GM23338 (cell line): ENCODE measurements around the gene DNAJC27. TPM values are rescaled to one million over a fixed set of nuclear protein-coding genes. Genes with fewer than 3 reads are reported as not detected.

Experiments used
- ATAC-seq: fragments of 200-7000 bp; cut with Tn5 transposase; 3 replicates; pipeline ENCODE4 v1.9.1; 2020
- DNase-seq: peaks from one replicate; pipeline ENCODE4 v3.0.0-alpha.2; 2015; ENCODE audit warnings: low spot score
- H2AFZ ChIP-seq: fragments of 200-600 bp; sonication (generic); 2 replicates; pipeline ENCODE4 v1.8.0; 2016; ENCODE audit warnings: antibody characterized with exemption, mild to moderate bottlenecking, moderate library complexity
- H3F3A ChIP-seq: fragments of 200-600 bp; sonication (generic); replicated peaks from 2 replicates; pipeline ENCODE4 v1.8.0; 2017; ENCODE audit warnings: antibody characterized with exemption, mixed run types, low read depth
- H3K27ac ChIP-seq: fragments of 200-600 bp; sonication (generic); 2 replicates; pipeline ENCODE4 v1.6.1; 2016; ENCODE audit warnings: low read depth
- H3K27me3 ChIP-seq: fragments of 200-600 bp; sonication (generic); 2 replicates; pipeline ENCODE4 v1.8.0; 2016; ENCODE audit warnings: mild to moderate bottlenecking, mixed run types, moderate library complexity; ENCODE audit not compliant: insufficient read depth
- H3K36me3 ChIP-seq: fragments of 200-600 bp; sonication (generic); 2 replicates; pipeline ENCODE4 v1.8.0; 2016; ENCODE audit warnings: mild to moderate bottlenecking; ENCODE audit not compliant: insufficient read depth
- H3K4me1 ChIP-seq: fragments of 200-600 bp; sonication (generic); 2 replicates; pipeline ENCODE4 v1.8.0; 2016; ENCODE audit warnings: mild to moderate bottlenecking, moderate library complexity; ENCODE audit not compliant: insufficient read depth
- H3K4me2 ChIP-seq: fragments of 200-600 bp; sonication (generic); 2 replicates; pipeline ENCODE4 v1.7.1; 2017; ENCODE audit warnings: mixed run types
- H3K4me3 ChIP-seq: fragments of 200-600 bp; sonication (generic); 2 replicates; pipeline ENCODE4 v1.6.1; 2016; ENCODE audit warnings: mixed run types
- H3K79me2 ChIP-seq: fragments of 200-600 bp; sonication (generic); replicated peaks from 2 replicates; pipeline ENCODE4 v1.8.0; 2017; ENCODE audit warnings: mild to moderate bottlenecking; ENCODE audit not compliant: insufficient read depth
- H3K9me2 ChIP-seq: fragments of 200-600 bp; sonication (generic); 2 replicates; pipeline ENCODE4 v1.8.0; 2017; ENCODE audit not compliant: insufficient read depth
- H4K20me1 ChIP-seq: fragments of 200-600 bp; sonication (generic); replicated peaks from 2 replicates; pipeline ENCODE4 v1.8.0; 2017; ENCODE audit warnings: mild to moderate bottlenecking; ENCODE audit not compliant: insufficient read depth
- H3K27ac Mint-ChIP-seq: 2 replicates; pipeline ENCODE4 v1.8.0; 2020; ENCODE audit warnings: inconsistent platforms, mild to moderate bottlenecking, moderate library complexity, mixed read lengths
- H3K27me3 Mint-ChIP-seq: 3 replicates; pipeline ENCODE4 v1.8.0; 2022; ENCODE audit warnings: low read depth, mild to moderate bottlenecking, moderate library complexity, mixed read lengths, inconsistent platforms; ENCODE audit not compliant: insufficient read depth, poor library complexity
- H3K36me3 Mint-ChIP-seq: 3 replicates; pipeline ENCODE4 v1.8.0; 2021; ENCODE audit warnings: low read depth, mild to moderate bottlenecking, inconsistent platforms, moderate library complexity, mixed read lengths
- H3K4me1 Mint-ChIP-seq: 3 replicates; pipeline ENCODE4 v1.8.0; 2020; ENCODE audit warnings: mild to moderate bottlenecking, inconsistent platforms, mixed read lengths
- H3K4me3 Mint-ChIP-seq: 3 replicates; pipeline ENCODE4 v1.8.0; 2021; ENCODE audit warnings: moderate library complexity, mild to moderate bottlenecking, inconsistent platforms, mixed read lengths
- H3K9me3 Mint-ChIP-seq: 3 replicates; pipeline ENCODE4 v1.8.0; 2020; ENCODE audit warnings: moderate library complexity, mild to moderate bottlenecking, inconsistent platforms, mixed read lengths
- CREB1 ChIP-seq: fragments of 250-450 bp; sonication (Bioruptor Pico); IDR thresholded peaks from 2 replicates; pipeline ENCODE4 v1.5.0; 2020; ENCODE audit warnings: low read depth, mild to moderate bottlenecking, moderate library complexity
- CTCF ChIP-seq, 2 experiments: fragments of 200-600 bp in 1 of 2; sonication (generic) in 1 of 2; conservative IDR thresholded peaks; 2 replicates each; pipeline versions ENCODE4 v1.5.1 to v1.6.1; 2016 to 2017; ENCODE audit warnings: antibody characterized with exemption in 2 of 2, low read depth in 2 of 2, mild to moderate bottlenecking in 2 of 2, moderate library complexity in 1 of 2
- ETS1 ChIP-seq: IDR thresholded peaks from 2 replicates; pipeline ENCODE4 v1.6.1; 2016; ENCODE audit warnings: antibody characterized with exemption
- EZH2 ChIP-seq: fragments of 200-600 bp; sonication (generic); IDR thresholded peaks from one replicate; pipeline ENCODE4 v1.8.0; 2017; ENCODE audit warnings: antibody characterized with exemption, mild to moderate bottlenecking, low read depth; ENCODE audit not compliant: unreplicated experiment
- EZH2phosphoT487 ChIP-seq: fragments of 200-600 bp; sonication (generic); IDR thresholded peaks from one replicate; pipeline ENCODE4 v1.8.1; 2018; ENCODE audit warnings: antibody characterized with exemption; ENCODE audit not compliant: unreplicated experiment
- JUNB ChIP-seq: IDR thresholded peaks from one replicate; pipeline ENCODE4 v1.6.1; 2016; ENCODE audit warnings: antibody characterized with exemption; ENCODE audit not compliant: unreplicated experiment
- NANOG ChIP-seq: IDR thresholded peaks from 2 replicates; pipeline ENCODE4 v1.6.1; 2016; ENCODE audit warnings: antibody characterized with exemption, borderline replicate concordance
- POLR2AphosphoS5 ChIP-seq: IDR thresholded peaks from 2 replicates; pipeline ENCODE4 v1.6.1; 2016; ENCODE audit warnings: antibody characterized with exemption, low read depth
- STAT1 ChIP-seq: IDR thresholded peaks from one replicate; pipeline ENCODE4 v1.6.1; 2016; ENCODE audit warnings: antibody characterized with exemption; ENCODE audit not compliant: unreplicated experiment
- ZNF114 ChIP-seq: fragments of 250-450 bp; sonication (Bioruptor Pico); IDR thresholded peaks from 2 replicates; pipeline ENCODE4 v1.5.0; 2020; ENCODE audit warnings: mild to moderate bottlenecking, moderate library complexity
- ZNF331 ChIP-seq: fragments of 250-450 bp; sonication (Bioruptor Pico); IDR thresholded peaks from 2 replicates; pipeline ENCODE4 v1.5.0; 2020; ENCODE audit warnings: low read depth, mild to moderate bottlenecking, moderate library complexity
- polyA plus RNA-seq: library from polyadenylated mRNA; unstranded; fragments of >200 nt; fragmentation: Nextera tagmentation; extraction: Ambion mirVana; gene quantifications from 2 replicates; pipeline ENCODE4 v1.2.1, GENCODE V29; 2016
- total RNA-seq: library from RNA; depleted of rRNA; stranded (reverse); fragments of >200 nt; shearing (Covaris generic); gene quantifications from 2 replicates; pipeline ENCODE4 v1.2.3, GENCODE V29; 2014
- TF ChIP-seq, protein P1 (sequence below): IDR thresholded peaks from one replicate; pipeline ENCODE4 v1.6.1; 2018; ENCODE audit warnings: antibody characterized with exemption; ENCODE audit not compliant: unreplicated experiment

The DNAJC27 gene
- total and polyA plus RNA-seq, 2 experiments from 2014 or later, result 2.4 to 2.6 TPM

DNA sequence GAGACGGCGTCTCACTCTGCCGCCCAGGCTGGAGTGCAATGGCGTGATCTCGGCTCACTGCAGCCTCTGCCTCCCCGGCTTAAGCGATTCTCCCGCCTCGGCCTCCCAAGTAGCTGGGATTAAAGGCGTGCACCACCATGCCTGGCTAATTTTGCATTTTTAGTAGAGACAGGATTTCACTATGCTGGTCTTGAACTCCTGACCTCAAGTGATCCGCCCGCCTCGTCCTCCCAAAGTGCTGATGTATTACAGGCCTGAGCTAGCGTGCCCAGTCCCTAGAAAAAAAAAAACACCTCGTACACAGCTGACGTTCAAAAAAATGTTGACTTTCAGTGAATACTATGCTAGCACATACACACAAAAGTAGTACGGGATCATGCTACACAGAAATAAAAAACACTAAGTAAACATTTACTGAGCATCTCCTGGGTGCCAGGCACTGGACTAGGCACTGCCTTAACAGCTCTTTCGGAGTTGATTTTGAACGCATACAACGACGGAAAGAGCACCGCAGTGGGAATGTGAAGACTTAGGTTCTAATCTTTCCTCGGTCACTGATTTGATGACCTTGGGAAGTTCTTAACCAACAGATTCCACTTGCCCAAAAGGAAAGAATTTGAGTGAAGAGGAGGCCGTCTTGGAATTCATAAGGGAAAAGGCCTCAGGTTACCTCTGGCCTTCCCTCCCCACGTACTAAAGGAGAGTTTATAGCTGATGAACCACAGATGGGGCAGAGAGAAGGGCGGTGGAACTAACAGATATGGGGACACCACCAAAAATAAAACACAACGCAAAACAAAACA is 1.1 kb downstream of the DNAJC27 start (continued):
- TF ChIP-seq, protein P1, sequence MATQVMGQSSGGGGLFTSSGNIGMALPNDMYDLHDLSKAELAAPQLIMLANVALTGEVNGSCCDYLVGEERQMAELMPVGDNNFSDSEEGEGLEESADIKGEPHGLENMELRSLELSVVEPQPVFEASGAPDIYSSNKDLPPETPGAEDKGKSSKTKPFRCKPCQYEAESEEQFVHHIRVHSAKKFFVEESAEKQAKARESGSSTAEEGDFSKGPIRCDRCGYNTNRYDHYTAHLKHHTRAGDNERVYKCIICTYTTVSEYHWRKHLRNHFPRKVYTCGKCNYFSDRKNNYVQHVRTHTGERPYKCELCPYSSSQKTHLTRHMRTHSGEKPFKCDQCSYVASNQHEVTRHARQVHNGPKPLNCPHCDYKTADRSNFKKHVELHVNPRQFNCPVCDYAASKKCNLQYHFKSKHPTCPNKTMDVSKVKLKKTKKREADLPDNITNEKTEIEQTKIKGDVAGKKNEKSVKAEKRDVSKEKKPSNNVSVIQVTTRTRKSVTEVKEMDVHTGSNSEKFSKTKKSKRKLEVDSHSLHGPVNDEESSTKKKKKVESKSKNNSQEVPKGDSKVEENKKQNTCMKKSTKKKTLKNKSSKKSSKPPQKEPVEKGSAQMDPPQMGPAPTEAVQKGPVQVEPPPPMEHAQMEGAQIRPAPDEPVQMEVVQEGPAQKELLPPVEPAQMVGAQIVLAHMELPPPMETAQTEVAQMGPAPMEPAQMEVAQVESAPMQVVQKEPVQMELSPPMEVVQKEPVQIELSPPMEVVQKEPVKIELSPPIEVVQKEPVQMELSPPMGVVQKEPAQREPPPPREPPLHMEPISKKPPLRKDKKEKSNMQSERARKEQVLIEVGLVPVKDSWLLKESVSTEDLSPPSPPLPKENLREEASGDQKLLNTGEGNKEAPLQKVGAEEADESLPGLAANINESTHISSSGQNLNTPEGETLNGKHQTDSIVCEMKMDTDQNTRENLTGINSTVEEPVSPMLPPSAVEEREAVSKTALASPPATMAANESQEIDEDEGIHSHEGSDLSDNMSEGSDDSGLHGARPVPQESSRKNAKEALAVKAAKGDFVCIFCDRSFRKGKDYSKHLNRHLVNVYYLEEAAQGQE, result no peak
- TF ChIP-seq STAT1 (no peak), EZH2phosphoT487 (no peak), ETS1 (no peak), CREB1 (CRISPR knock-in tag) (no peak), CTCF (conservative IDR thresholded peaks at IDR 0.05; ENCODE audit: low read depth in 2 of 2) (no peak), EZH2 (no peak), POLR2AphosphoS5 (no peak), ZNF331 (CRISPR knock-in tag) (no peak), JUNB (no peak)

DNA sequence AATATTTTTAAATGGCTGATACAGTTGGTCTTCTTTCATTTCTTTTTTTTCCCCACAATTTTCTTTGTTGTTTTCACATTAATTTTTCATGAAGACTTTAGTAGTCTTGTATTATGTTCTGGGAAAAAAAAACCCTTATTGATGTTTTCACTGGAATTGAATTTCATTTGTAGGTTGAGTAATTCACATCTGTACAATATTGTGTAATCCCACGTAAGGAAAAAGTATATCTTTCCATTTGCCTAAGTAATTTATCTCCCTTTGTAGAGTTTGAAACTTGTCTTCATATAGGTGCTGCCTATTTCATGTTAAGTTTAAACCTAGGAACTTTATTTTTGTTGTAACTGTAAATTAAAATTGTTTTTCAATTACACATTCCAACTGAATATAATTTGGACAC is 2.0 kb downstream of the DNAJC27 start:
- DNase-seq, result no peak
- no peak overlapping the region for H3K4me3 ChIP-seq
- no peaks in the 10 kb centered on the region for H3K9me2 ChIP-seq
- Mint-ChIP-seq H3K4me3 (no peak overlapping the region), H3K27ac (no peak overlapping the region), H3K27me3 (peaks cover 3% of the 10 kb centered on the region), H3K36me3 (peaks cover 8% of the 10 kb centered on the region; the same call in 2 of the 3 replicates), H3K9me3 (no peaks in the 10 kb centered on the region; the same call in 2 of the 3 replicates), H3K4me1 (no peaks in the 10 kb centered on the region)
- no peak overlapping the region for H3K4me2 ChIP-seq
- no peak overlapping the region for H2AFZ ChIP-seq
- H3K27ac ChIP-seq, result no peak overlapping the region
- peaks cover 10% of the 10 kb centered on the region; the same call in 1 of the 2 replicates for H3K79me2 ChIP-seq
- no peaks in the 10 kb centered on the region for H3K36me3 ChIP-seq
- H3K4me1 ChIP-seq, result no peaks in the 10 kb centered on the region
- H3F3A ChIP-seq, result no peaks in the 10 kb centered on the region
- H4K20me1 ChIP-seq, result no peaks in the 10 kb centered on the region
- ATAC-seq, result no peak
- no peaks in the 10 kb centered on the region for H3K27me3 ChIP-seq
- no peak for TF ChIP-seq NANOG
- TF ChIP-seq ZNF114 (CRISPR knock-in tag), result no peak
- TF ChIP-seq ZNF331 (CRISPR knock-in tag), result no peak
- TF ChIP-seq, protein P1, result no peak
- no peak for TF ChIP-seq POLR2AphosphoS5
- no peak for TF ChIP-seq EZH2phosphoT487
- TF ChIP-seq CREB1 (CRISPR knock-in tag), result no peak
